Peyer's patch (tissue), 4 donors: ENCODE data around the gene SLC66A2.

Experiments
- CTCF ChIP-seq, 6 experiments: fragments of 450-650 bp in 4 of 6; fragments of 200-600 bp in 2 of 6; sonication (generic) in 1 of 6; IDR thresholded peaks; one replicate each; pipeline ENCODE4 v1.5.1; 2017 to 2019; ENCODE audit warnings: antibody characterized with exemption in 6 of 6, mild to moderate bottlenecking in 3 of 6, moderate library complexity in 1 of 6
- POLR2A ChIP-seq, 2 donors: fragments of 450-650 bp; IDR thresholded peaks; one replicate each; pipeline ENCODE4 v1.5.1; 2017; ENCODE audit warnings: antibody characterized with exemption in 2 of 2, mild to moderate bottlenecking in 2 of 2, moderate library complexity in 2 of 2

DNA sequence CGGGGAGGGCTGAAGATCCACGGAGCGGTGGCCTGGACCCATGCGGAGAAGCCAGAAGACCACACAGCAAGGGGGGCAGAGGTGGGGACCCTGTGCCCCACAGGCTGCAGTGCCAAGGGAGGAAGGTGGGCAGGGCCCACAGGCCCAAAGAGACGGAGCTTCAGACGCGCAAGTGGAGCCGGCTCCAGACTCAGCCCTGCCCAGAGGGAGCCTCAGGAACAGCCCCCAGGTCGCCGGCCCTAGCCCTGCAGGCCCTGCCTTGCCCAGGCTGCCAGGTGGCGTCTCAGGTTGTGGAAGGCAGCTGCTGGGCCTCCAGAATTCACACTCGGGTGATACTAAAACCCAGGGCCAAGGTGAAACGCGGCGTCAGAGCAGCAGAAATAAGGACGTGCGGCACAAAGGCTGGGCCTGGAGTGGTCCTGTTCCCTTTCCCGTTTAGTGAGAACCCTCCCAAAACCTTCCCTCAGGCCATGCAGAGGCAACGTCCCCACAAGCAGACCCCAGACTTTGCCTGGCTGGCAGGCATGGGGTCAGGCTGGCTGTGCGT is 36.8 kb downstream of the SLC66A2 start:
- TF ChIP-seq CTCF (IDR thresholded peaks at IDR 0.05) (no peak), POLR2A (IDR thresholded peaks at IDR 0.05) (no peak)
